ENCODE measurements around the gene WWOX.

DNA sequence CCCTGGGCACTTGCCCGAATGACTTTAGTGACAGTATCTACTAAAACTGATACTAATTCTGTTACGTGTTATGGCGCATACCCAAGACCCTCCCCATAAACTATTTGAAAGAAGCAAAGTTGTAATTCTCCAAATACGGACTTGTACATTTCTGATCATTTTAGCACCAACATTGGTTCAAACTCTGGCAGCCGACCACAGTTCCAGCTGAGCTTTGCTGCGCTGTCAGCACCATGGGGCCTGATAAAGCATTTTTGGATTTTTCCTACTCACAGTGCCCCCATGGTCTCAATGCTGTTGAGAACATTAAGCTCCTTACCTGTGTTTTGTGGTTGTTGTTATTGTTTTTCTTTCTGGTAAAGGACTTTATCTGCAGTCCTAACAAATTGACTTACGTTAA lies 1040.3 kb downstream of the WWOX start:
- TF ChIP-seq, protein P1, sequence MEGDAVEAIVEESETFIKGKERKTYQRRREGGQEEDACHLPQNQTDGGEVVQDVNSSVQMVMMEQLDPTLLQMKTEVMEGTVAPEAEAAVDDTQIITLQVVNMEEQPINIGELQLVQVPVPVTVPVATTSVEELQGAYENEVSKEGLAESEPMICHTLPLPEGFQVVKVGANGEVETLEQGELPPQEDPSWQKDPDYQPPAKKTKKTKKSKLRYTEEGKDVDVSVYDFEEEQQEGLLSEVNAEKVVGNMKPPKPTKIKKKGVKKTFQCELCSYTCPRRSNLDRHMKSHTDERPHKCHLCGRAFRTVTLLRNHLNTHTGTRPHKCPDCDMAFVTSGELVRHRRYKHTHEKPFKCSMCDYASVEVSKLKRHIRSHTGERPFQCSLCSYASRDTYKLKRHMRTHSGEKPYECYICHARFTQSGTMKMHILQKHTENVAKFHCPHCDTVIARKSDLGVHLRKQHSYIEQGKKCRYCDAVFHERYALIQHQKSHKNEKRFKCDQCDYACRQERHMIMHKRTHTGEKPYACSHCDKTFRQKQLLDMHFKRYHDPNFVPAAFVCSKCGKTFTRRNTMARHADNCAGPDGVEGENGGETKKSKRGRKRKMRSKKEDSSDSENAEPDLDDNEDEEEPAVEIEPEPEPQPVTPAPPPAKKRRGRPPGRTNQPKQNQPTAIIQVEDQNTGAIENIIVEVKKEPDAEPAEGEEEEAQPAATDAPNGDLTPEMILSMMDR (IDR thresholded peaks at IDR 0.05; ENCODE audit: borderline replicate concordance, extremely low read depth, low read length, poor library complexity, severe bottlenecking): no peak
- TF ChIP-seq EZH2 (IDR thresholded peaks at IDR 0.05; ENCODE audit: borderline replicate concordance, low read depth, low read length, severe bottlenecking): no peak
